ENCODE results near the gene SCAF4. TPM values are rescaled to one million over a fixed set of nuclear protein-coding genes. Genes with fewer than 3 reads are reported as not detected.

SCAF4 gene
- total RNA-seq, 1 experiment from 2014 or later = 52.8 TPM

- Histone ChIP-seq H3K4me1 (ENCODE audit: low read length) (no peaks in the 10 kb centered on the region), H3K36me3 (ENCODE audit: insufficient read depth, low read length) (peaks cover 76% of the 10 kb centered on the region), H3K9ac (ENCODE audit: low read length) (no peak overlapping the region), H3K9me3 (ENCODE audit: low read length) (no peaks in the 10 kb centered on the region), H3K9me2 (replicated peaks; ENCODE audit: insufficient read depth, low read length) (no peaks in the 10 kb centered on the region), H3K79me2 (ENCODE audit: low read length) (peaks cover 87% of the 10 kb centered on the region), H4K20me1 (ENCODE audit: insufficient read depth, low read depth, low read length) (0 out of 2 replicates have a peak, but pooled peaks cover 4% of the 10 kb centered on the region), H3K27ac (ENCODE audit: low read length) (no peak overlapping the region), H3K27me3 (ENCODE audit: low read length) (no peaks in the 10 kb centered on the region), H3K4me2 (ENCODE audit: low read depth, low read length, poor library complexity, severe bottlenecking) (no peak overlapping the region), H2AFZ (ENCODE audit: low read length) (no peak overlapping the region), H3K4me3 (ENCODE audit: low read length) (no peak overlapping the region)
- no peak for DNase-seq
These were observed 31.9 kb downstream of the SCAF4 start for GRCh38 chr21:31700040-31700439.

DNA sequence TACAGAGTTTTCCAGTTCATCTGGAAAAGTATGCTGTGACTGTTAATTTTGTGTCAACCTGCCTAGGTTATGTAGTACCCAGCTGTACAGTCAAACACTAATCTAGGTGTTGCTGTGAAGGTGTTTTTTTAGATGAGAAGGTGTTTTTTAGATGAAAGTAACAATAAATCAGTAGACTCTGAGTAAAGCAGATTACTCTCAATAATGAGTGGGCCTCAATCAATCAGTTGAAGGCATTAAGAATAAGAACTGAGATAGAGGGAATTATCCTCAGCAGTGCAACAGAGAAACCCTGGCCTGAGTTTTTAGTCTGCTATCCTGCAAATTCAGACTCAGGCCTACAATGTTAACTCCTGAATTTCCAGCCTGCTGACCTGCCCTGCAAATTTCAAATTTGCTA lies 33.5 kb downstream of the SCAF4 start:
- Histone ChIP-seq H3K4me3 (ENCODE audit: low read length) (no peak overlapping the region), H3K4me1 (ENCODE audit: low read length) (no peaks in the 10 kb centered on the region), H3K36me3 (ENCODE audit: insufficient read depth, low read length) (peaks cover 82% of the 10 kb centered on the region), H2AFZ (ENCODE audit: low read length) (no peak overlapping the region), H3K79me2 (ENCODE audit: low read length) (peaks cover 78% of the 10 kb centered on the region), H4K20me1 (ENCODE audit: insufficient read depth, low read depth, low read length) (no peaks in the 10 kb centered on the region), H3K27me3 (ENCODE audit: low read length) (no peaks in the 10 kb centered on the region), H3K9ac (ENCODE audit: low read length) (no peak overlapping the region), H3K9me3 (ENCODE audit: low read length) (no peaks in the 10 kb centered on the region), H3K4me2 (ENCODE audit: low read depth, low read length, poor library complexity, severe bottlenecking) (no peak overlapping the region), H3K27ac (ENCODE audit: low read length) (peak overlapping the region; percentile 17; the same call in 1 of the 2 replicates), H3K9me2 (replicated peaks; ENCODE audit: insufficient read depth, low read length) (no peaks in the 10 kb centered on the region)
- DNase-seq = no peak

DNA sequence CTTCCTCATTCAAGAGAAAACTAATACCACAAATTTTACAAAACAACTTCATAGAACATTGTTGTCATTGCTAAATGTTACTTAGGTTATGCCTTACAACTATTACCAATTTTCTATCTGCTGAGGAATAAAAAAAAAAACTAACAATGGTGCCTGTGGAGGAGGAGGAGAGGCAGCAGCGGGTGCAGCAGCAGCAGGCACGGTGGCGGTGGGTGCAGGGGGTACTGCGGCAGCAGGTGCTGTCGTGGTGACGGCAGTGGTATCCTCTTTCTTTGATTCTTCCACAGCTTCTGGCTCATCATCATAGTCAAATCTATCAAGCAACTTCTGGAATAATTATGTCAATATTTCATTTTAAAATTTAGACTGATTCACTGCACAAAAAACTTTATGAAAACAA lies 35.5 kb downstream of the SCAF4 start:
- Histone ChIP-seq H3K79me2 (ENCODE audit: low read length) (peaks cover 76% of the 10 kb centered on the region), H3K4me1 (ENCODE audit: low read length) (no peaks in the 10 kb centered on the region), H2AFZ (ENCODE audit: low read length) (no peak overlapping the region), H3K4me2 (ENCODE audit: low read depth, low read length, poor library complexity, severe bottlenecking) (no peak overlapping the region), H3K4me3 (ENCODE audit: low read length) (no peak overlapping the region), H3K27me3 (ENCODE audit: low read length) (no peaks in the 10 kb centered on the region), H3K9me2 (replicated peaks; ENCODE audit: insufficient read depth, low read length) (no peaks in the 10 kb centered on the region), H3K9ac (ENCODE audit: low read length) (no peak overlapping the region), H4K20me1 (ENCODE audit: insufficient read depth, low read depth, low read length) (no peaks in the 10 kb centered on the region), H3K9me3 (ENCODE audit: low read length) (no peaks in the 10 kb centered on the region), H3K27ac (ENCODE audit: low read length) (no peak overlapping the region), H3K36me3 (ENCODE audit: insufficient read depth, low read length) (peaks cover 89% of the 10 kb centered on the region)
- DNase-seq = no peak

- Histone ChIP-seq H3K27ac (ENCODE audit: low read length) (no peak overlapping the region), H3K27me3 (ENCODE audit: low read length) (no peaks in the 10 kb centered on the region), H3K4me3 (ENCODE audit: low read length) (no peak overlapping the region), H4K20me1 (ENCODE audit: insufficient read depth, low read depth, low read length) (no peaks in the 10 kb centered on the region), H3K36me3 (ENCODE audit: insufficient read depth, low read length) (peaks cover 85% of the 10 kb centered on the region), H3K79me2 (ENCODE audit: low read length) (peaks cover 61% of the 10 kb centered on the region), H3K4me2 (ENCODE audit: low read depth, low read length, poor library complexity, severe bottlenecking) (no peak overlapping the region), H3K9me2 (replicated peaks; ENCODE audit: insufficient read depth, low read length) (no peaks in the 10 kb centered on the region), H3K9ac (ENCODE audit: low read length) (no peak overlapping the region), H3K9me3 (ENCODE audit: low read length) (no peaks in the 10 kb centered on the region), H2AFZ (ENCODE audit: low read length) (no peak overlapping the region), H3K4me1 (ENCODE audit: low read length) (no peaks in the 10 kb centered on the region)
- DNase-seq = no peak
These were observed 38.7 kb downstream of the SCAF4 start for GRCh38 chr21:31693222-31693621.

GRCh38 chr21:31688603-31689368 lies 43.1 kb downstream of the SCAF4 start:
- Histone ChIP-seq H3K27me3 (ENCODE audit: low read length) (no peaks in the 10 kb centered on the region), H3K9me3 (ENCODE audit: low read length) (no peaks in the 10 kb centered on the region), H4K20me1 (ENCODE audit: insufficient read depth, low read depth, low read length) (no peaks in the 10 kb centered on the region), H3K4me2 (ENCODE audit: low read depth, low read length, poor library complexity, severe bottlenecking) (no peak overlapping the region), H3K9me2 (replicated peaks; ENCODE audit: insufficient read depth, low read length) (no peaks in the 10 kb centered on the region), H3K36me3 (ENCODE audit: insufficient read depth, low read length) (peaks cover 77% of the 10 kb centered on the region), H2AFZ (ENCODE audit: low read length) (no peak overlapping the region), H3K9ac (ENCODE audit: low read length) (no peak overlapping the region), H3K79me2 (ENCODE audit: low read length) (peaks cover 62% of the 10 kb centered on the region), H3K4me1 (ENCODE audit: low read length) (no peaks in the 10 kb centered on the region), H3K4me3 (ENCODE audit: low read length) (no peak overlapping the region), H3K27ac (ENCODE audit: low read length) (no peak overlapping the region)
- DNase-seq = no peak

- no peak overlapping the region for H3K27ac ChIP-seq (ENCODE audit: low read length)
- H2AFZ ChIP-seq (ENCODE audit: low read length) = no peak overlapping the region
- H3K9me3 ChIP-seq (ENCODE audit: low read length) = no peaks in the 10 kb centered on the region
- no peak overlapping the region for H3K4me2 ChIP-seq (ENCODE audit: low read depth, low read length, poor library complexity, severe bottlenecking)
- no peaks in the 10 kb centered on the region for H3K4me1 ChIP-seq (ENCODE audit: low read length)
- no peak overlapping the region for H3K4me3 ChIP-seq (ENCODE audit: low read length)
- no peaks in the 10 kb centered on the region for H3K9me2 ChIP-seq (replicated peaks; ENCODE audit: insufficient read depth, low read length)
- H3K27me3 ChIP-seq (ENCODE audit: low read length) = no peaks in the 10 kb centered on the region
- peaks cover 62% of the 10 kb centered on the region for H3K79me2 ChIP-seq (ENCODE audit: low read length)
- H3K36me3 ChIP-seq (ENCODE audit: insufficient read depth, low read length) = peaks cover 73% of the 10 kb centered on the region
- DNase-seq = no peak
- no peak overlapping the region for H3K9ac ChIP-seq (ENCODE audit: low read length)
- no peaks in the 10 kb centered on the region for H4K20me1 ChIP-seq (ENCODE audit: insufficient read depth, low read depth, low read length)
These were observed 44.8 kb downstream of the SCAF4 start for GRCh38 chr21:31687108-31687507.

DNA sequence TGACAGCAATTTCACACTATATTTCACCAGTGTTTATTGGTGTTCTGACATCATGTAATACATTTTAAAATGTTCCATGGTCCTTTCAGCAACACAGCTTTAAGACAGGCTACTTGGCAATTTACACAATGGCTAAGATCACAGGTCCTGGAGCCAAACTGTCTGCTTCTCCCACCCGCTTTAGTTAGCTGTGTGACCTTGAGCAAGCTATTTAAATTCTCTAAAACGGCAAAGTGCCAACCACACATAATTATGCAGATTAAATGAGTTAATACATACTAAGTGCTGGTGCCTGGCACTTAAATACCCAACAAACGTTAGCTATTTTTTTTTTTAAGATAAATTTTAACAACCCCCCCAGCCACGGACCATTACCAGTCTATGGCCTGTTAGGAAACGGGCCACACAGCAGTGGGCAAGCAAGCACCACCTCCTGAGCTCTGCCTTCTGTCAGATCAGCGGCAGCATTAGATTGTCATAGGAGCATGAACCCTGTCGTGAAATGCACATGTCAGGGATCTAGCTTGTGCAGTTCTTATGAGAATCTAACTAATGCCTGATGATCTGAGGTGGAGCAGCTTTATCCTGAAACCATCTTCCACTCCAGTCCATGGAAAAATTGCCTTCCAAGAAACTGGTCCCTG lies 45.5 kb downstream of the SCAF4 start:
- Histone ChIP-seq H2AFZ (ENCODE audit: low read length) (no peak overlapping the region), H3K36me3 (ENCODE audit: insufficient read depth, low read length) (peaks cover 66% of the 10 kb centered on the region), H3K27me3 (ENCODE audit: low read length) (no peaks in the 10 kb centered on the region), H3K79me2 (ENCODE audit: low read length) (peaks cover 64% of the 10 kb centered on the region), H3K4me1 (ENCODE audit: low read length) (no peaks in the 10 kb centered on the region), H3K9me3 (ENCODE audit: low read length) (no peaks in the 10 kb centered on the region), H3K27ac (ENCODE audit: low read length) (no peak overlapping the region), H3K9me2 (replicated peaks; ENCODE audit: insufficient read depth, low read length) (no peaks in the 10 kb centered on the region), H4K20me1 (ENCODE audit: insufficient read depth, low read depth, low read length) (no peaks in the 10 kb centered on the region), H3K4me2 (ENCODE audit: low read depth, low read length, poor library complexity, severe bottlenecking) (no peak overlapping the region), H3K9ac (ENCODE audit: low read length) (no peak overlapping the region), H3K4me3 (ENCODE audit: low read length) (no peak overlapping the region)
- DNase-seq = no peak

DNA sequence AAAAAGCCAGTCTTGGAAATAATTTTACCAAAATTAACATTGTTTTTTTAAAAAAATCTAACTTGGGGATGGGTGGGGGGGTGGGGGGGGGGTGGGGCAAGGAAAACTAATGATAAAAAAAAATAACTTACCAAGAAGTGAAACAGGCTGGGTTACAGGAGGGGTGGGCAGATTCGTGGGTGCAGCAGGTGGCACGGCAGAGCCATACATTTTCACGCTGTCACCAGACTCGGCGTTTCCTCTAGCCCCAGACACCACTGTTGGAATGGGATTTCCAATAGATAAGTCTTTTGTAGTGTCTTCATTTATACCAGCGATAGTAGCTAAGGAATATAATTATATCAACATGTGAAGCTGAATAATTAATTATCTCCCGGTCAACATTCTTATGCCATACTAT lies 47.0 kb downstream of the SCAF4 start:
- Histone ChIP-seq H3K4me3 (ENCODE audit: low read length) (no peak overlapping the region), H3K79me2 (ENCODE audit: low read length) (peaks cover 62% of the 10 kb centered on the region), H3K27me3 (ENCODE audit: low read length) (no peaks in the 10 kb centered on the region), H2AFZ (ENCODE audit: low read length) (no peak overlapping the region), H3K9ac (ENCODE audit: low read length) (no peak overlapping the region), H3K36me3 (ENCODE audit: insufficient read depth, low read length) (peaks cover 66% of the 10 kb centered on the region), H3K27ac (ENCODE audit: low read length) (no peak overlapping the region), H3K9me3 (ENCODE audit: low read length) (no peaks in the 10 kb centered on the region), H3K9me2 (replicated peaks; ENCODE audit: insufficient read depth, low read length) (no peaks in the 10 kb centered on the region), H3K4me1 (ENCODE audit: low read length) (no peaks in the 10 kb centered on the region), H4K20me1 (ENCODE audit: insufficient read depth, low read depth, low read length) (no peaks in the 10 kb centered on the region), H3K4me2 (ENCODE audit: low read depth, low read length, poor library complexity, severe bottlenecking) (no peak overlapping the region)
- no peak for DNase-seq

Data from Karpas-422 (cell line).